ENCODE measurements around the gene NEK10. TPM values are rescaled to one million over a fixed set of nuclear protein-coding genes. Genes with fewer than 3 reads are reported as not detected.
"Not testable (repeated sequence)": the region's sequence is repeated elsewhere in the genome, so short reads cannot be mapped to it uniquely, and the experiment has no call there.

The NEK10 gene
- total RNA-seq, 1 experiment from 2014 or later = 1.7 TPM

- peaks cover 7% of the 10 kb centered on the region for H3K4me1 ChIP-seq (ENCODE audit: insufficient read depth, low read length)
- H3K4me3 ChIP-seq (ENCODE audit: low read length) = no peak overlapping the region
- H3K27me3 ChIP-seq (ENCODE audit: low read length) = no peaks in the 10 kb centered on the region
- BruUV-seq (replicated peaks) = no TSS peak
- POLR2A ChIA-PET (ENCODE audit: unreplicated experiment) = no interaction called here
- H3K9me2 ChIP-seq (replicated peaks; ENCODE audit: low read length) = no peaks in the 10 kb centered on the region
- H2AFZ ChIP-seq (ENCODE audit: low read length) = no peak overlapping the region
- H3K9ac ChIP-seq (ENCODE audit: low read length) = no peak overlapping the region
- intact Hi-C loops (cut with micrococcal nuclease) = no loop called here
- H3K79me2 ChIP-seq (ENCODE audit: low read length) = no peaks in the 10 kb centered on the region
- TF ChIP-seq EZH2 (IDR thresholded peaks at IDR 0.05; ENCODE audit: low read length, unreplicated experiment) (no peak), CTCF (conservative IDR thresholded peaks at IDR 0.05; ENCODE audit: low read depth, low read length) (no peak), EZH2phosphoT487 (IDR thresholded peaks at IDR 0.05; ENCODE audit: borderline replicate concordance, low read length) (no peak)
- ATAC-seq (no peak), DNase-seq (no peak)
- H3F3A ChIP-seq (ENCODE audit: low read length, unreplicated experiment) = no peaks in the 10 kb centered on the region
- H3K27ac ChIP-seq (ENCODE audit: low read length) = no peak overlapping the region
- H3K36me3 ChIP-seq (ENCODE audit: low read depth, low read length) = no peaks in the 10 kb centered on the region
- no peak overlapping the region for H3K4me2 ChIP-seq (ENCODE audit: low read length)
- H4K20me1 ChIP-seq (ENCODE audit: low read length) = no peaks in the 10 kb centered on the region
- CTCF ChIA-PET = no interaction called here
- no peaks in the 10 kb centered on the region for H3K9me3 ChIP-seq (ENCODE audit: low read length)
Measured at GRCh38 chr3:27302891-27303290, 66.3 kb downstream of the NEK10 start.

- H3K4me1 ChIP-seq (ENCODE audit: insufficient read depth, low read length); CTCF ChIA-PET; H4K20me1 ChIP-seq (ENCODE audit: low read length); H3F3A ChIP-seq (ENCODE audit: low read length, unreplicated experiment); BruUV-seq (replicated peaks); H3K4me3 ChIP-seq (ENCODE audit: low read length); H3K27me3 ChIP-seq (ENCODE audit: low read length); H3K79me2 ChIP-seq (ENCODE audit: low read length); DNase-seq; H2AFZ ChIP-seq (ENCODE audit: low read length); H3K36me3 ChIP-seq (ENCODE audit: low read depth, low read length); H3K27ac ChIP-seq (ENCODE audit: low read length); ATAC-seq; H3K9ac ChIP-seq (ENCODE audit: low read length); H3K9me3 ChIP-seq (ENCODE audit: low read length); H3K9me2 ChIP-seq (replicated peaks; ENCODE audit: low read length); H3K4me2 ChIP-seq (ENCODE audit: low read length); intact Hi-C loops (cut with micrococcal nuclease); POLR2A ChIA-PET (ENCODE audit: unreplicated experiment): not testable (repeated sequence)
Measured at GRCh38 chr3:27298981-27299380, 70.2 kb downstream of the NEK10 start.

- H2AFZ ChIP-seq (ENCODE audit: low read length) = no peak overlapping the region
- BruUV-seq (replicated peaks) = no TSS peak
- peaks cover 13% of the 10 kb centered on the region for H3K4me1 ChIP-seq (ENCODE audit: insufficient read depth, low read length)
- H3K9me2 ChIP-seq (replicated peaks; ENCODE audit: low read length) = no peaks in the 10 kb centered on the region
- H3K27me3 ChIP-seq (ENCODE audit: low read length) = no peaks in the 10 kb centered on the region
- H3K36me3 ChIP-seq (ENCODE audit: low read depth, low read length) = no peaks in the 10 kb centered on the region
- ChIA-PET CTCF (no interaction called here), POLR2A (ENCODE audit: unreplicated experiment) (no interaction called here)
- no peak overlapping the region for H3K4me3 ChIP-seq (ENCODE audit: low read length)
- ATAC-seq = peak; percentile 18; the same call in 1 of the 2 replicates
- H3K27ac ChIP-seq (ENCODE audit: low read length) = no peak overlapping the region
- TF ChIP-seq CTCF (conservative IDR thresholded peaks at IDR 0.05; ENCODE audit: low read depth, low read length) = no peak
- TF ChIP-seq EZH2phosphoT487 (IDR thresholded peaks at IDR 0.05; ENCODE audit: borderline replicate concordance, low read length) = no peak
- no peak for TF ChIP-seq EZH2 (IDR thresholded peaks at IDR 0.05; ENCODE audit: low read length, unreplicated experiment)
- H3K9ac ChIP-seq (ENCODE audit: low read length) = no peak overlapping the region
- no peak overlapping the region for H3K4me2 ChIP-seq (ENCODE audit: low read length)
- H3F3A ChIP-seq (ENCODE audit: low read length, unreplicated experiment) = no peaks in the 10 kb centered on the region
- no peaks in the 10 kb centered on the region for H3K9me3 ChIP-seq (ENCODE audit: low read length)
- intact Hi-C loops (cut with micrococcal nuclease) = no loop called here
- H3K79me2 ChIP-seq (ENCODE audit: low read length) = no peaks in the 10 kb centered on the region
- DNase-seq = peak; percentile 41
- no peaks in the 10 kb centered on the region for H4K20me1 ChIP-seq (ENCODE audit: low read length)
Measured at GRCh38 chr3:27293939-27294338, 75.2 kb downstream of the NEK10 start.

Data from PC-3 (cell line).